Heart right ventricle (tissue), 16 donors: ENCODE results near the gene SORL1-AS1.

ENCODE experiments used
- ATAC-seq, 8 donors: fragments of 200-7000 bp; cut with Tn5 transposase; one replicate each; pipeline ENCODE4 v1.9.1; 2020; ENCODE audit warnings: mild to moderate bottlenecking in 8 of 8, moderate library complexity in 8 of 8, moderate number of reproducible peaks in 1 of 8
- DNase-seq, 2 donors: peaks; one replicate each; pipeline ENCODE4 v3.0.0-alpha.2; 2020
- H3K27ac ChIP-seq, 10 donors: fragments of 200-600 bp; sonication (generic) in 2 of 10; one replicate each; pipeline versions ENCODE4 v1.5.0 to v1.8.0; 2020 to 2022; ENCODE audit warnings: mild to moderate bottlenecking in 3 of 10
- H3K27me3 ChIP-seq, 7 donors: fragments of 200-600 bp; one replicate each; pipeline ENCODE4 v1.8.0; 2021 to 2022; ENCODE audit warnings: mild to moderate bottlenecking in 2 of 7
- H3K36me3 ChIP-seq, 9 donors: fragments of 200-600 bp; sonication (generic) in 1 of 9; one replicate each; pipeline versions ENCODE4 v1.5.0 to v1.8.0; 2020 to 2022; ENCODE audit warnings: mild to moderate bottlenecking in 2 of 9
- H3K4me1 ChIP-seq, 9 donors: fragments of 200-600 bp; sonication (generic) in 1 of 9; one replicate each; pipeline versions ENCODE4 v1.5.0 to v1.8.0; 2020 to 2022; ENCODE audit warnings: mild to moderate bottlenecking in 4 of 9
- H3K4me3 ChIP-seq, 10 donors: fragments of 200-600 bp; sonication (generic) in 2 of 10; one replicate each; pipeline versions ENCODE4 v1.5.0 to v1.8.0; 2020 to 2022; ENCODE audit warnings: mild to moderate bottlenecking in 7 of 10, moderate library complexity in 2 of 10
- H3K9me3 ChIP-seq, 11 donors: fragments of 200-600 bp in 10 of 11; sonication (generic) in 2 of 11; one replicate each; pipeline versions ENCODE4 v1.5.0 to v1.8.0; 2013 to 2022; ENCODE audit warnings: mild to moderate bottlenecking in 2 of 11, control low read depth in 1 of 11, moderate library complexity in 1 of 11
- CTCF ChIP-seq, 9 donors: fragments of 200-600 bp; sonication (generic) in 2 of 9; IDR thresholded peaks; one replicate each; pipeline versions ENCODE4 v1.5.0 to v1.8.0; 2021 to 2022; ENCODE audit warnings: antibody characterized with exemption in 9 of 9, mild to moderate bottlenecking in 5 of 9, moderate library complexity in 1 of 9
- WGBS, 2 donors: extraction: QIAGEN DNeasy Blood & Tissue Kit; methylation state at CpG; one replicate each; pipeline ENCODE4 v1.1.7; 2013; ENCODE audit warnings: inconsistent platforms in 1 of 2; 5-methylcytosine and 5-hydroxymethylcytosine counted together
- intact Hi-C, 10 donors: fragments of 100-400 bp; cut with DNase I; formaldehyde crosslinking; loops; one replicate each; pipeline versions ENCODE4 v1.11.1 to v1.14.2; 2022
- donor health status: Arrhythmogenic right ventricular cardiomyopathy.
- donor health status: ischemic (EF 13 %, LVEDD 7.1; RV severe dilation, severe dysfunction).
- donor health status: healthy with polysubstance abuse.
- donor health status: DM: no; HTN: yes; CAD: no.
- donor health status: DM: no; HTN: no; CAD: no.
- donor health status: ischemic (EF 25% LVEDD 6.9; RV normal size, moderate dysfunction).
- donor health status: ischemic (EF 25% LVEDD 5.7; RV mildly dilated, moderate dysfunction).
- donor health status: healthy.
- donor health status: DM: yes; HTN: yes; CAD: no.
- donor health status: Ischemic cardiomyopathy.
- donor health status: ischemic (EF 35%, LVEDD 5.7; RV mildly dilated, moderate dysfunction).
- donor health status: nonischemic (EF 11% LVEDD 7.7; RV severe dilation, severe dysfunction).
- donor health status: DM: yes; HTN: yes; CAD: no.
- donor health status: PGD.
- donor health status: ischemic (EF 29% LVEDD 5.4; RV normal size, mild dysfunction).
- donor health status: nonischemic (EF 23%, LVEDD 6.1; RV moderate dilation, normal function).

Gene SORL1-AS1

GRCh38 chr11:121452609-121453150 is at the start of gene SORL1-AS1:
Gene SORL1-AS1 (minus strand): TSS chr11:121452967.
- 7 to 8% methylated on average over 21 of the region's 21 CpGs for WGBS, 2 donors
- intact Hi-C loops: loop anchor here in 7 of 10 donors (2.0 to 10.0 kb wide), 7 partner anchors 72 to 142 kb away; no protein-coding TSS in a partner anchor
- H3K27ac ChIP-seq: peak within 1 kb of the TSS in 3 of 10 donors; percentile 21 to 90 (median 32)
- no peaks in the 10 kb centered on the region for H3K9me3 ChIP-seq
- peak in 4 of 8 donors; percentile 3 to 44 (median 12) for ATAC-seq
- peaks cover 0 to 78% (median 5%) of the 10 kb centered on the region in 9 donors for H3K4me1 ChIP-seq
- peaks cover 0 to 26% (median 14%) of the 10 kb centered on the region in 7 donors for H3K27me3 ChIP-seq
- peak within 1 kb of the TSS; percentile 50 to 89 (median 75) for H3K4me3 ChIP-seq
- no peak for TF ChIP-seq CTCF (IDR thresholded peaks at IDR 0.05)
- H3K36me3 ChIP-seq: no peaks in the 10 kb centered on the region
- no peak for DNase-seq

DNA sequence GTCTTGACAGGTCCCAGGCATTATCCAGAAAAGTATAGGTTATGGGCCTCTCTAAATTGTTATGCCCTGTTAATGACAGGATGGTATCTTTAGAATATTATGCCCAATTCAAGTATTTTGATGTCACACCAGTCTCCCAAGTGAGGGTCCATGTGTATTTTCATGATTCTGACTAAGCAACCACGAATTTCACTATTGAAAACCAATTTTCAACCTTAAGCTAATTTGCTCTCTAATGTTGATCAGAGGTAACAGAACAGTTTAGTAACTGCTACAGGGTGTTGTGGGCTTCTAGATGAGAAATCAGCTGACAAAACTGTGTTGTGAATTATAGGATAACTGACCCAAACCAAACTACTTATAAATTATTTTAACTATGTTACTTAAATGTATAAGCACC is 48.0 kb upstream of the SORL1-AS1 start:
- no peak for TF ChIP-seq CTCF (IDR thresholded peaks at IDR 0.05)
- no peak overlapping the region for H3K4me3 ChIP-seq
- H3K27me3 ChIP-seq: no peaks in the 10 kb centered on the region
- WGBS, 2 donors: 80 to 82% methylated on average over 1 of the region's 1 CpG
- H3K36me3 ChIP-seq: peaks cover 0 to 36% (median 0%) of the 10 kb centered on the region in 9 donors
- intact Hi-C loops: no loop called here
- peaks cover 0 to 8% (median 0%) of the 10 kb centered on the region in 9 donors for H3K4me1 ChIP-seq
- H3K9me3 ChIP-seq: peaks cover 0 to 8% (median 1%) of the 10 kb centered on the region in 11 donors
- ATAC-seq (no peak), DNase-seq (no peak)
- H3K27ac ChIP-seq: no peak overlapping the region

DNA sequence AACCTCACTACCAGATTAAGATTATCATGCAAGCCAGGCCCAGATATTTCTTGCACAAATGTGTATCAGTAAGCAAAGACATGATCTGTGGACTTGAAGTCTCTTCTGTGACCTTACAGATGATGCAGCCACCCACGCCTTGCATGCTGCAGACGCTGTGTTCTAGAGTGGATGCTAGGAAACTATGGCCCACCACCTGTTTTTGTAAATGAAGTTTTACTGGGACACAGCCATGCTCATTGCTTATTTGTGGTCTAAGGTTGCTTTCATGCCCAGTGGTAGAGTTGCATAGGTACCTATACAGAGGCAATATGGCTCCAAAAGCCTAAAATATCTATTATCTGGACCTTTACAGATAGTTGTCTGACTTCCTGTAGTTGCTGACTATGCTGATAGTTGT is 47.5 kb upstream of the SORL1-AS1 start:
- H3K4me1 ChIP-seq: peaks cover 0 to 9% (median 0%) of the 10 kb centered on the region in 9 donors
- peaks cover 0 to 38% (median 0%) of the 10 kb centered on the region in 9 donors for H3K36me3 ChIP-seq
- 47 to 61% methylated on average over 2 of the region's 2 CpGs for WGBS, 2 donors
- no peak overlapping the region for H3K4me3 ChIP-seq
- no peak for ATAC-seq
- TF ChIP-seq CTCF (IDR thresholded peaks at IDR 0.05): no peak
- no peak for DNase-seq
- intact Hi-C loops: no loop called here
- H3K27me3 ChIP-seq: no peaks in the 10 kb centered on the region
- no peak overlapping the region for H3K27ac ChIP-seq
- H3K9me3 ChIP-seq: peaks cover 0 to 3% (median 0%) of the 10 kb centered on the region in 11 donors

GRCh38 chr11:121499405-121499804 is 46.6 kb upstream of the SORL1-AS1 start:
- Histone ChIP-seq H3K36me3 (peaks cover 0 to 43% (median 0%) of the 10 kb centered on the region in 9 donors), H3K27ac (no peak overlapping the region), H3K4me3 (no peak overlapping the region), H3K9me3 (no peaks in the 10 kb centered on the region), H3K4me1 (peaks cover 0 to 18% (median 0%) of the 10 kb centered on the region in 9 donors), H3K27me3 (no peaks in the 10 kb centered on the region)
- 24 to 28% methylated on average over 2 of the region's 2 CpGs for WGBS, 2 donors
- intact Hi-C loops: no loop called here
- DNase-seq (no peak), ATAC-seq (no peak)
- no peak for TF ChIP-seq CTCF (IDR thresholded peaks at IDR 0.05)
